K562 (cell line): ENCODE results near the gene SERTAD3. TPM values are rescaled to one million over a fixed set of nuclear protein-coding genes. Genes with fewer than 3 reads are reported as not detected.

Source experiments
- CBX8 ChIP-seq: fragments of 200-600 bp; sonication (generic); IDR thresholded peaks from 2 replicates; pipeline ENCODE4 v1.6.1; 2012; ENCODE audit warnings: borderline replicate concordance, mixed run types, low read depth, mild to moderate bottlenecking, moderate library complexity, mixed read lengths, low read length, control low read depth, inconsistent platforms; ENCODE audit not compliant: poor library complexity, severe bottlenecking; ENCODE audit errors: extremely low read depth
- NR2C2 ChIP-seq, 2 experiments: fragments of 200-800 bp in 1 of 2; sonication (Bioruptor generic) in 1 of 2; sonication (generic) in 1 of 2; formaldehyde crosslinking in 1 of 2; IDR thresholded peaks; 2 replicates each; pipeline versions ENCODE4 v1.6.1 to v1.8.0; 2016 to 2022; ENCODE audit warnings: mild to moderate bottlenecking in 1 of 2, missing compliant biosample characterization in 1 of 2, missing genetic modification characterization in 1 of 2, missing genetic modification reagents in 1 of 2
- ZNF311 ChIP-seq: fragments of 250-450 bp; sonication (Bioruptor Pico); IDR thresholded peaks from 2 replicates; pipeline ENCODE4 v1.4.0; 2020; ENCODE audit warnings: mild to moderate bottlenecking, moderate library complexity
- ZNF431 ChIP-seq: sonication (generic); formaldehyde crosslinking; IDR thresholded peaks from 2 replicates; pipeline ENCODE4 v1.8.0; 2022; ENCODE audit warnings: mild to moderate bottlenecking, missing genetic modification reagents
- polyA plus RNA-seq, 8 experiments: library from polyadenylated mRNA; depleted of rRNA in 4 of 8; stranded (reverse) in 5 of 8; unstranded in 3 of 8; fragments of >200 nt; fragmentation: Nextera tagmentation in 2 of 8; fragmentation: Illumina TruSeq in 1 of 8; extraction: Ambion mirVana in 2 of 8; extraction: Trizol in 1 of 8; gene quantifications; 2 replicates each; pipeline versions ENCODE4 v1.2.1 to v1.2.3, GENCODE V29; 2011 to 2014; ENCODE audit warnings: inconsistent platforms in 1 of 8, missing spikeins in 1 of 8
- total RNA-seq, 7 experiments: library from RNA; depleted of rRNA in 6 of 7; stranded (reverse); fragments of >200 nt in 6 of 7; fragmentation: Illumina TruSeq in 2 of 7; extraction: Trizol in 2 of 7; gene quantifications; 2 replicates each; pipeline versions ENCODE4 v1.2.1 to v1.2.3, GENCODE V29; 2011 to 2021; ENCODE audit warnings: low replicate concordance in 1 of 7
- TF ChIP-seq, protein P1 (sequence below): sonication (generic); formaldehyde crosslinking; IDR thresholded peaks from 2 replicates; pipeline ENCODE4 v1.8.1; 2023; ENCODE audit warnings: missing genetic modification reagents, mild to moderate bottlenecking, borderline replicate concordance

SERTAD3 gene
- total and polyA plus RNA-seq, 9 of the 15 experiments (the other 6 are each of a cell fraction or from before 2014, with no cell fraction given), result 5.4 to 28.9 (median 17.5) TPM

DNA sequence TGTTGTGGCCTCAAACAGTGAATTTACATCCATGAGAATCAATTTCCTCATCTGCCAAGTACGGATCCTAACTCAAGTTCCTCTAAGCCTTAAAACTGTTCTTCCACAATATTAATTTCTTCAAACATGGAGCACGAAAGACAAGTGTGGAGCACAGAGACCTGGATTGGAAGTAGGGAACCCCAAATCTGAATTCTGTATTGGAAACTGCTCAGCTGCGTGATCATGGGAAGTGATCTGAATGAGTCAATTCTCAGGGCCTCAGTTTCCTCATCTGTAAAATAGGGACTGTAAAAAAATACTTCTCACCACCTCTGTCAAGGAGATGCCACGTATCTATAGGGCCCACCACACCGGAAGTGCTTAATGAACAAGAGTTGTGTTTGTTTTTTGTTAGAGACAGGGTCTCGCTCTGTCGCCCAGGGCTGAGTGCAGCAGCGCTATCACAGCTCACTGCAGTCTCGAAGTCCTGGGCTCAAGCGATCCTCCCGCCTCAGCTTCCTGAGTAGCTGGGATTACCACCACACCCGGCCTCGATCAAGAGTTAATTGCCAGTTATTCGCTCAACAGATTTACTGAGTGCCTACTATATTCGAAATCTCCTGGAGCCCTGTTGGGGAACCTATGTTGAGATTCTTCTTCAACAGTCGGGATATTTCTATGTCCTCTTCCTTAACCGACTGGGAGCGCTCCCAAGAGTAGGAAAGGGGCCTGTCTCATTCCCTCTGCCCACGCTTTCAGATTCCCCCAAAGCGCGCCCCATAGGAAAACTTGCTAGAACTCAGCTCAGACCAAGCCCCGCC, 1.6 kb downstream of the SERTAD3 start (continued):
- TF ChIP-seq NR2C2 (CRISPR knock-in tag; IDR thresholded peaks at IDR 0.05) (no peak), NR2C2 (tag; IDR thresholded peaks at IDR 0.05) (no peak), CBX8 (no peak), ZNF431 (CRISPR knock-in tag) (peak; percentile 18; the same call in 1 of the 2 replicates), ZNF311 (CRISPR knock-in tag) (no peak)
- TF ChIP-seq, protein P1, sequence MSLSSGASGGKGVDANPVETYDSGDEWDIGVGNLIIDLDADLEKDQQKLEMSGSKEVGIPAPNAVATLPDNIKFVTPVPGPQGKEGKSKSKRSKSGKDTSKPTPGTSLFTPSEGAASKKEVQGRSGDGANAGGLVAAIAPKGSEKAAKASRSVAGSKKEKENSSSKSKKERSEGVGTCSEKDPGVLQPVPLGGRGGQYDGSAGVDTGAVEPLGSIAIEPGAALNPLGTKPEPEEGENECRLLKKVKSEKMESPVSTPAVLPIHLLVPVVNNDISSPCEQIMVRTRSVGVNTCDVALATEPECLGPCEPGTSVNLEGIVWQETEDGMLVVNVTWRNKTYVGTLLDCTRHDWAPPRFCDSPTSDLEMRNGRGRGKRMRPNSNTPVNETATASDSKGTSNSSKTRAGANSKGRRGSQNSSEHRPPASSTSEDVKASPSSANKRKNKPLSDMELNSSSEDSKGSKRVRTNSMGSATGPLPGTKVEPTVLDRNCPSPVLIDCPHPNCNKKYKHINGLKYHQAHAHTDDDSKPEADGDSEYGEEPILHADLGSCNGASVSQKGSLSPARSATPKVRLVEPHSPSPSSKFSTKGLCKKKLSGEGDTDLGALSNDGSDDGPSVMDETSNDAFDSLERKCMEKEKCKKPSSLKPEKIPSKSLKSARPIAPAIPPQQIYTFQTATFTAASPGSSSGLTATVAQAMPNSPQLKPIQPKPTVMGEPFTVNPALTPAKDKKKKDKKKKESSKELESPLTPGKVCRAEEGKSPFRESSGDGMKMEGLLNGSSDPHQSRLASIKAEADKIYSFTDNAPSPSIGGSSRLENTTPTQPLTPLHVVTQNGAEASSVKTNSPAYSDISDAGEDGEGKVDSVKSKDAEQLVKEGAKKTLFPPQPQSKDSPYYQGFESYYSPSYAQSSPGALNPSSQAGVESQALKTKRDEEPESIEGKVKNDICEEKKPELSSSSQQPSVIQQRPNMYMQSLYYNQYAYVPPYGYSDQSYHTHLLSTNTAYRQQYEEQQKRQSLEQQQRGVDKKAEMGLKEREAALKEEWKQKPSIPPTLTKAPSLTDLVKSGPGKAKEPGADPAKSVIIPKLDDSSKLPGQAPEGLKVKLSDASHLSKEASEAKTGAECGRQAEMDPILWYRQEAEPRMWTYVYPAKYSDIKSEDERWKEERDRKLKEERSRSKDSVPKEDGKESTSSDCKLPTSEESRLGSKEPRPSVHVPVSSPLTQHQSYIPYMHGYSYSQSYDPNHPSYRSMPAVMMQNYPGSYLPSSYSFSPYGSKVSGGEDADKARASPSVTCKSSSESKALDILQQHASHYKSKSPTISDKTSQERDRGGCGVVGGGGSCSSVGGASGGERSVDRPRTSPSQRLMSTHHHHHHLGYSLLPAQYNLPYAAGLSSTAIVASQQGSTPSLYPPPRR, result peak; percentile 55; the same call in 1 of the 2 replicates
- TF ChIP-seq, all 486 proteins: peak for 9
